Esophagus (tissue), 2 donors: ENCODE data around the gene RHEBL1. TPM values are rescaled to one million over a fixed set of nuclear protein-coding genes. Genes with fewer than 3 reads are reported as not detected.

Experiments
- H3K27ac ChIP-seq, 2 donors: one replicate each; pipeline ENCODE4 v1.5.1; 2013; ENCODE audit warnings: low read depth in 2 of 2, mild to moderate bottlenecking in 2 of 2, inconsistent platforms in 1 of 2, low read length in 1 of 2, moderate library complexity in 1 of 2
- H3K27me3 ChIP-seq, 2 donors: one replicate each; pipeline ENCODE4 v1.6.1; 2013; ENCODE audit warnings: low read length in 2 of 2, control low read depth in 1 of 2, mild to moderate bottlenecking in 1 of 2; ENCODE audit not compliant: insufficient read depth in 2 of 2, control insufficient read depth in 1 of 2
- H3K36me3 ChIP-seq, 2 donors: one replicate each; pipeline ENCODE4 v1.6.1; 2013; ENCODE audit warnings: low read length in 1 of 2; ENCODE audit not compliant: control insufficient read depth in 2 of 2, insufficient read depth in 2 of 2
- H3K4me1 ChIP-seq, 2 donors: one replicate each; pipeline ENCODE4 v1.6.1; 2013; ENCODE audit warnings: low read length in 1 of 2; ENCODE audit not compliant: control insufficient read depth in 2 of 2, insufficient read depth in 2 of 2
- H3K4me3 ChIP-seq, 2 donors: one replicate each; pipeline ENCODE4 v1.5.1; 2013; ENCODE audit warnings: low read length in 2 of 2, mild to moderate bottlenecking in 2 of 2, low read depth in 1 of 2, moderate library complexity in 1 of 2
- H3K9me3 ChIP-seq, 2 donors: one replicate each; pipeline ENCODE4 v1.6.1; 2013; ENCODE audit warnings: mild to moderate bottlenecking in 2 of 2, low read depth in 1 of 2, low read length in 1 of 2, moderate library complexity in 1 of 2; ENCODE audit not compliant: control insufficient read depth in 2 of 2, insufficient read depth in 1 of 2
- WGBS, 2 donors: extraction: QIAGEN DNeasy Blood & Tissue Kit; methylation state at CpG; one replicate each; pipeline ENCODE4 v1.1.7; 2013; 5-methylcytosine and 5-hydroxymethylcytosine counted together
- polyA plus RNA-seq, 2 donors: library from polyadenylated mRNA; stranded (reverse); fragments of 200-250 nt; gene quantifications; one replicate each; pipeline ENCODE4 v1.2.3, GENCODE V29; 2013
- donor health status: healthy with polysubstance abuse.
- donor health status: Bipolar disorder and iron deficiency.

Gene RHEBL1
- polyA plus RNA-seq, 2 donors = 0.24 to 0.39 TPM

- WGBS, 2 donors = 2 to 4% methylated on average over 8 of the region's 8 CpGs
These were observed 50.7 kb downstream of the RHEBL1 start for GRCh38 chr12:49019120-49019430.

GRCh38 chr12:49018261-49019119 is 51.3 kb downstream of the RHEBL1 start, which contains the start of gene PRKAG1:
TSS of gene PRKAG1 (minus strand) at chr12:49018776. CDS start at chr12:49018740, 36 bp downstream.
- Histone ChIP-seq H3K36me3 (peaks cover 7 to 21% of the 10 kb centered on the region in 2 donors), H3K4me3 (peak within 1 kb of the TSS; percentile 78 to 85)
- 0% methylated on average over 58 to 59 of the region's 59 CpGs for WGBS, 2 donors

More at GRCh38 chr12:49019120-49019430, 50.7 kb downstream of the RHEBL1 start:
- peak overlapping the region; percentile 90 for H3K27ac ChIP-seq
- no peaks in the 10 kb centered on the region for H3K27me3 ChIP-seq
- peaks cover 2 to 3% of the 10 kb centered on the region in 2 donors for H3K4me1 ChIP-seq
- H3K4me3 ChIP-seq = peak overlapping the region; percentile 78 to 85
- no peaks in the 10 kb centered on the region for H3K9me3 ChIP-seq
- peaks cover 7 to 26% of the 10 kb centered on the region in 2 donors for H3K36me3 ChIP-seq

GRCh38 chr12:49017891-49018260 is 51.9 kb downstream of the RHEBL1 start:
- 0 to 1% methylated on average over 8 of the region's 8 CpGs for WGBS, 2 donors
- Histone ChIP-seq H3K27me3 (no peaks in the 10 kb centered on the region), H3K4me3 (peak overlapping the region; percentile 78 to 85), H3K27ac (peak overlapping the region; percentile 90 to 98), H3K9me3 (no peaks in the 10 kb centered on the region), H3K4me1 (peaks cover 2 to 3% of the 10 kb centered on the region in 2 donors), H3K36me3 (peaks cover 7 to 17% of the 10 kb centered on the region in 2 donors)

More at GRCh38 chr12:49018261-49019119, 51.3 kb downstream of the RHEBL1 start, which contains the start of gene PRKAG1:
- Histone ChIP-seq H3K27me3 (no peaks in the 10 kb centered on the region), H3K27ac (peak within 1 kb of the TSS; percentile 90 to 98), H3K4me1 (peaks cover 2 to 3% of the 10 kb centered on the region in 2 donors), H3K9me3 (no peaks in the 10 kb centered on the region)

- Histone ChIP-seq H3K4me3 (no peak overlapping the region), H3K4me1 (peaks cover 2 to 3% of the 10 kb centered on the region in 2 donors), H3K27ac (no peak overlapping the region), H3K36me3 (no peaks in the 10 kb centered on the region), H3K27me3 (no peaks in the 10 kb centered on the region), H3K9me3 (no peaks in the 10 kb centered on the region)
- WGBS, 2 donors = 89 to 96% methylated on average over 1 of the region's 1 CpG
These were observed 54.6 kb downstream of the RHEBL1 start for GRCh38 chr12:49015196-49015595.

Other genes starting within 250 kb of the RHEBL1 start
- gene DDX23, start 217.8 kb downstream of the RHEBL1 start, polyA plus RNA-seq = 10 to 100 TPM; 26.2 to 37.5 TPM
- 1 to 10 TPM; 2.6 to 3.9 TPM for gene RND1, start 204.1 kb downstream of the RHEBL1 start, polyA plus RNA-seq
- 10 to 100 TPM; 20.4 to 28.3 TPM for gene FKBP11, start 144.5 kb downstream of the RHEBL1 start, polyA plus RNA-seq
- gene ARF3, start 112.5 kb downstream of the RHEBL1 start, polyA plus RNA-seq = 10 to 100 TPM; 58.5 to 71.5 TPM
- 1 to 10 TPM; 1.6 to 2.1 TPM for gene WNT10B, start 98.2 kb downstream of the RHEBL1 start, polyA plus RNA-seq
- under 1 TPM in 1 of 2 donors, not detected in 1; 0.05 TPM for gene WNT1, start 91.7 kb downstream of the RHEBL1 start, polyA plus RNA-seq
- gene DDN, start 70.6 kb downstream of the RHEBL1 start, polyA plus RNA-seq = under 1 TPM; 0.12 to 0.29 TPM
- gene PRKAG1, start 51.2 kb downstream of the RHEBL1 start, polyA plus RNA-seq = 10 to 100 TPM; 52.5 to 54.7 TPM
- 10 to 100 TPM; 13.2 to 46.6 TPM for gene KMT2D, start 9.2 kb downstream of the RHEBL1 start, polyA plus RNA-seq
- under 1 TPM; 0.06 to 0.21 TPM for gene DHH, start 24.8 kb upstream of the RHEBL1 start, polyA plus RNA-seq
- 10 to 100 TPM; 28.3 to 36.2 TPM for gene LMBR1L, start 40.9 kb upstream of the RHEBL1 start, polyA plus RNA-seq
- 100 to 1,000 TPM; 255 to 693 TPM for gene TUBA1B, start 61.4 kb upstream of the RHEBL1 start, polyA plus RNA-seq
- 10 to 100 TPM; 19.6 to 74.9 TPM for gene TUBA1A, start 119.1 kb upstream of the RHEBL1 start, polyA plus RNA-seq
- 1,000 to 10,000 TPM in 1 of 2 donors, 100 to 1,000 TPM in 1; 299 to 1,124 TPM for gene TUBA1C, start 195.1 kb upstream of the RHEBL1 start, polyA plus RNA-seq
- gene PRPH, start 225.2 kb upstream of the RHEBL1 start, polyA plus RNA-seq = under 1 TPM; 0.28 to 0.45 TPM